CD14-positive monocyte (primary cell): ENCODE measurements around the gene ARHGAP15. TPM values are rescaled to one million over a fixed set of nuclear protein-coding genes. Genes with fewer than 3 reads are reported as not detected.

Source experiments
- DNase-seq, 3 donors: peaks; one replicate each; pipeline ENCODE4 v3.0.0-alpha.2; 2011 to 2022
- H2AFZ ChIP-seq: 2 replicates; pipeline ENCODE4 v1.6.0; 2012; ENCODE audit warnings: mild to moderate bottlenecking, low read depth, low read length, inconsistent platforms; ENCODE audit not compliant: insufficient read depth, poor library complexity, severe bottlenecking
- H3K27ac ChIP-seq, 2 donors: 1 replicate in 1 of 2; 2 replicates in 1 of 2; pipeline ENCODE4 v1.5.1; 2012 to 2013; ENCODE audit warnings: low read length in 2 of 2, control low read depth in 1 of 2, inconsistent platforms in 1 of 2, low read depth in 1 of 2, mild to moderate bottlenecking in 1 of 2
- H3K27me3 ChIP-seq, 2 donors: one replicate each; pipeline versions ENCODE4 v1.6.0 to v1.6.1; 2011 to 2013; ENCODE audit warnings: low read length in 2 of 2; ENCODE audit not compliant: control insufficient read depth in 2 of 2, insufficient read depth in 2 of 2
- H3K36me3 ChIP-seq, 2 donors: replicated peaks in 1 of 2; 1 replicate in 1 of 2; 2 replicates in 1 of 2; pipeline versions ENCODE4 v1.5.1 to v1.6.1; 2012 to 2013; ENCODE audit warnings: low read length in 2 of 2, control low read depth in 1 of 2, inconsistent platforms in 1 of 2, mild to moderate bottlenecking in 1 of 2; ENCODE audit not compliant: insufficient read depth in 2 of 2, control insufficient read depth in 1 of 2
- H3K4me1 ChIP-seq, 2 donors: 1 replicate in 1 of 2; 2 replicates in 1 of 2; pipeline versions ENCODE4 v1.5.1 to v1.6.1; 2012 to 2013; ENCODE audit warnings: low read length in 2 of 2, control low read depth in 1 of 2, inconsistent platforms in 1 of 2, mild to moderate bottlenecking in 1 of 2, moderate library complexity in 1 of 2; ENCODE audit not compliant: insufficient read depth in 2 of 2, control insufficient read depth in 1 of 2
- H3K4me2 ChIP-seq: replicated peaks from 2 replicates; pipeline ENCODE3; 2012; ENCODE audit warnings: low read length, moderate library complexity, mild to moderate bottlenecking; ENCODE audit not compliant: poor library complexity, severe bottlenecking; ENCODE audit errors: extremely low read depth
- H3K4me3 ChIP-seq, 3 experiments: fragments of 200-600 bp in 1 of 3; sonication (generic) in 1 of 3; replicated peaks in 1 of 3; 1 replicate in 2 of 3; 2 replicates in 1 of 3; pipeline ENCODE4 v1.5.1; 2011 to 2013; ENCODE audit warnings: low read length in 3 of 3, mild to moderate bottlenecking in 3 of 3, control low read depth in 2 of 3, low read depth in 2 of 3, inconsistent platforms in 1 of 3, moderate library complexity in 1 of 3
- H3K79me2 ChIP-seq: 2 replicates; pipeline ENCODE4 v1.6.0; 2012; ENCODE audit warnings: mild to moderate bottlenecking, control low read depth, inconsistent platforms, low read length, moderate library complexity; ENCODE audit not compliant: insufficient read depth
- H3K9ac ChIP-seq: 2 replicates; pipeline ENCODE4 v1.6.0; 2017; ENCODE audit warnings: low read length, mild to moderate bottlenecking; ENCODE audit not compliant: insufficient read depth, poor library complexity, severe bottlenecking
- H3K9me3 ChIP-seq, 2 donors: replicated peaks in 1 of 2; 1 replicate in 1 of 2; 2 replicates in 1 of 2; pipeline versions ENCODE4 v1.5.1 to v1.6.1; 2012 to 2013; ENCODE audit warnings: low read length in 2 of 2, control low read depth in 1 of 2; ENCODE audit not compliant: control insufficient read depth in 1 of 2, insufficient read depth in 1 of 2
- H4K20me1 ChIP-seq: 2 replicates; pipeline ENCODE4 v1.6.0; 2012; ENCODE audit warnings: mild to moderate bottlenecking, low read length, control low read depth, moderate library complexity; ENCODE audit not compliant: insufficient read depth
- H3K27ac Mint-ChIP-seq, 7 donors: one replicate each; pipeline ENCODE4 v1.8.0; 2020; ENCODE audit warnings: mild to moderate bottlenecking in 7 of 7, mixed read lengths in 7 of 7, moderate library complexity in 6 of 7, inconsistent platforms in 2 of 7
- H3K27me3 Mint-ChIP-seq, 3 donors: one replicate each; pipeline ENCODE4 v1.8.0; 2021 to 2022; ENCODE audit warnings: low read depth in 3 of 3, mild to moderate bottlenecking in 3 of 3, mixed read lengths in 3 of 3, moderate library complexity in 3 of 3, inconsistent platforms in 1 of 3
- H3K36me3 Mint-ChIP-seq, 2 donors: one replicate each; pipeline ENCODE4 v1.8.0; 2020; ENCODE audit warnings: mixed read lengths in 2 of 2, inconsistent platforms in 1 of 2, mild to moderate bottlenecking in 1 of 2
- H3K4me1 Mint-ChIP-seq: one replicate; pipeline ENCODE4 v1.8.0; 2020; ENCODE audit warnings: mild to moderate bottlenecking, mixed read lengths
- H3K4me3 Mint-ChIP-seq, 2 donors: one replicate each; pipeline ENCODE4 v1.8.0; 2020; ENCODE audit warnings: mild to moderate bottlenecking in 2 of 2, mixed read lengths in 2 of 2, moderate library complexity in 1 of 2
- H3K9me3 Mint-ChIP-seq, 7 donors: one replicate each; pipeline ENCODE4 v1.8.0; 2020 to 2022; ENCODE audit warnings: mixed read lengths in 7 of 7, mild to moderate bottlenecking in 6 of 7, moderate library complexity in 6 of 7, inconsistent platforms in 2 of 7
- WGBS: methylation state at CpG from one replicate; pipeline ENCODE4 v1.1.5; 2013; ENCODE audit warnings: missing lambda C conversion rate; ENCODE audit not compliant: insufficient coverage; 5-methylcytosine and 5-hydroxymethylcytosine counted together
- intact Hi-C, 2 donors: fragments of 100-400 bp; cut with micrococcal nuclease; formaldehyde crosslinking; loops; one replicate each; pipeline versions ENCODE4 v1.15.0 to v1.15.1; 2023
- polyA plus RNA-seq, 3 donors: library from polyadenylated mRNA; depleted of rRNA in 1 of 3; unstranded in 2 of 3; stranded (reverse) in 1 of 3; fragments of 300-500 nt in 2 of 3; fragments of >200 nt in 1 of 3; fragmentation: Illumina TruSeq in 2 of 3; gene quantifications; 1 replicate in 2 of 3; 2 replicates in 1 of 3; pipeline ENCODE4 v1.2.3, GENCODE V29; 2012 to 2021
- TF ChIP-seq, protein P1 (sequence below): fragments of 200-600 bp; IDR thresholded peaks from one replicate; pipeline ENCODE4 v1.8.0; 2022; ENCODE audit warnings: antibody characterized with exemption, mild to moderate bottlenecking

ARHGAP15 gene
- polyA plus RNA-seq, 3 donors, result 35.4 to 50.9 (median 50.7) TPM

DNA sequence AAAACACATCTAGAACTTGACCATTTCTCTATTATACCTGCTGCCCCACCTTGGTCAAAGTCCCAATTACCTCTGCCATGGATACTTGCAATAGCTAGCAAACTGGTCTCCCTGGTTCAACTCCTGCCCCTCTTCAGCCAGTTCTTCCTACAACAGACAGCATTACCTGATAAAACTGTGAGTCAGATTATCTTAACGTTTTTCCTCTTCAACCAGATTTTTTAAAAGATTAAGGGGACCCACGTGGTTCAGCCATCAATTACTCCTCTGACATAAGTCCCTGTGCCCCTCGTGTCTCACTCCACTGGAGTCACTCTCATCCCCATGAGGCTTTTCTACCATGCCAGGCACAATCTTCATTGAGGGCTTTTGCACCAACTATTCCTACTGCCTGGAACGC is 5.3 kb upstream of the ARHGAP15 start:
- TF ChIP-seq, protein P1, sequence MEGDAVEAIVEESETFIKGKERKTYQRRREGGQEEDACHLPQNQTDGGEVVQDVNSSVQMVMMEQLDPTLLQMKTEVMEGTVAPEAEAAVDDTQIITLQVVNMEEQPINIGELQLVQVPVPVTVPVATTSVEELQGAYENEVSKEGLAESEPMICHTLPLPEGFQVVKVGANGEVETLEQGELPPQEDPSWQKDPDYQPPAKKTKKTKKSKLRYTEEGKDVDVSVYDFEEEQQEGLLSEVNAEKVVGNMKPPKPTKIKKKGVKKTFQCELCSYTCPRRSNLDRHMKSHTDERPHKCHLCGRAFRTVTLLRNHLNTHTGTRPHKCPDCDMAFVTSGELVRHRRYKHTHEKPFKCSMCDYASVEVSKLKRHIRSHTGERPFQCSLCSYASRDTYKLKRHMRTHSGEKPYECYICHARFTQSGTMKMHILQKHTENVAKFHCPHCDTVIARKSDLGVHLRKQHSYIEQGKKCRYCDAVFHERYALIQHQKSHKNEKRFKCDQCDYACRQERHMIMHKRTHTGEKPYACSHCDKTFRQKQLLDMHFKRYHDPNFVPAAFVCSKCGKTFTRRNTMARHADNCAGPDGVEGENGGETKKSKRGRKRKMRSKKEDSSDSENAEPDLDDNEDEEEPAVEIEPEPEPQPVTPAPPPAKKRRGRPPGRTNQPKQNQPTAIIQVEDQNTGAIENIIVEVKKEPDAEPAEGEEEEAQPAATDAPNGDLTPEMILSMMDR, result no peak
- no peak overlapping the region for H3K4me2 ChIP-seq
- peak overlapping the region; percentile 16 for H2AFZ ChIP-seq
- H3K9ac ChIP-seq, result no peak overlapping the region
- no peaks in the 10 kb centered on the region for H3K79me2 ChIP-seq
- Mint-ChIP-seq H3K9me3 (peaks cover 0 to 2% (median 0%) of the 10 kb centered on the region in 7 donors), H3K4me1 (peaks cover 12% of the 10 kb centered on the region), H3K4me3 (no peak overlapping the region), H3K27ac (no peak overlapping the region), H3K27me3 (no peaks in the 10 kb centered on the region), H3K36me3 (no peaks in the 10 kb centered on the region)
- H3K27ac ChIP-seq, result no peak overlapping the region
- no peaks in the 10 kb centered on the region for H3K36me3 ChIP-seq
- H3K9me3 ChIP-seq, result no peaks in the 10 kb centered on the region
- 33% methylated on average over 4 of the region's 4 CpGs for WGBS
- no peaks in the 10 kb centered on the region for H4K20me1 ChIP-seq
- H3K4me3 ChIP-seq, result no peak overlapping the region
- no peaks in the 10 kb centered on the region for H3K27me3 ChIP-seq
- no peak for DNase-seq
- H3K4me1 ChIP-seq, result peaks cover 28 to 44% of the 10 kb centered on the region in 2 donors
- intact Hi-C loops, result no loop called here

DNA sequence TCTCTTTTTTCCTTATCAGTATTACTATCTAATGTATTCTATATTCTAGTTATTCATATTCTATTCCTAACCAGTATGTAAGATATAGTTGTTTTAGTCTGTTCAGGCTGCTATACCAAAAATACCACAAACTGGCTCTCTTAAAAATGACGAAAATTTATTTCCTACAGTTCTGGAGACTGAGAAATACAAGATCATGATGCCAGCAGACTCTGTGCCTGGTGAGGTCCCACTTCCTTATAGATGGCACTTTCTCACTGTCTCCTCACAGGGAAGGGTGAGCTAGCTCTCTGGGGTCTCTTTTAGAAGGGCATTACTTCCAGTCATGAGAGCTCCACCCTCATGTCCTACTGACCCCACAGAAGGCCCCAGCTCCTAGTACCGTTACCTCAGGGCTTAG is 4.8 kb upstream of the ARHGAP15 start:
- peaks cover 28 to 45% of the 10 kb centered on the region in 2 donors for H3K4me1 ChIP-seq
- no peaks in the 10 kb centered on the region for H3K9me3 ChIP-seq
- H3K27ac Mint-ChIP-seq, result peak overlapping the region in 2 of 7 donors; percentile 61 to 64
- no CpG with 5 or more reads among the region's 2 CpGs for WGBS
- H3K36me3 Mint-ChIP-seq, result no peaks in the 10 kb centered on the region
- H2AFZ ChIP-seq, result peak overlapping the region; percentile 16
- DNase-seq, result no peak
- no peak overlapping the region for H3K27ac ChIP-seq
- H3K9ac ChIP-seq, result no peak overlapping the region
- H3K27me3 Mint-ChIP-seq, result no peaks in the 10 kb centered on the region
- H3K4me3 Mint-ChIP-seq, result no peak overlapping the region
- peaks cover 12% of the 10 kb centered on the region for H3K4me1 Mint-ChIP-seq
- no peaks in the 10 kb centered on the region for H4K20me1 ChIP-seq
- H3K4me3 ChIP-seq, result no peak overlapping the region
- no peaks in the 10 kb centered on the region for H3K27me3 ChIP-seq
- H3K4me2 ChIP-seq, result no peak overlapping the region
- H3K36me3 ChIP-seq, result no peaks in the 10 kb centered on the region
- H3K79me2 ChIP-seq, result peaks cover 2% of the 10 kb centered on the region
- TF ChIP-seq, protein P1, result no peak
- peaks cover 0 to 2% (median 0%) of the 10 kb centered on the region in 7 donors for H3K9me3 Mint-ChIP-seq
- intact Hi-C loops, result no loop called here
